ENCODE results near the gene DIP2C.
"Not testable (repeated sequence)": the region's sequence is repeated elsewhere in the genome, so short reads cannot be mapped to it uniquely, and the experiment has no call there.

The DIP2C gene

GRCh38 chr10:412109-412508, 277.4 kb downstream of the DIP2C start:
- DNase-seq (ENCODE audit: low spot score), result no peak

- DNase-seq (ENCODE audit: low spot score), result no peak
Observed at GRCh38 chr10:411603-412002, 277.9 kb downstream of the DIP2C start.

GRCh38 chr10:409408-410040, 279.9 kb downstream of the DIP2C start:
- DNase-seq (ENCODE audit: low spot score), result no peak

GRCh38 chr10:408236-408635, 281.2 kb downstream of the DIP2C start:
- no peak for DNase-seq (ENCODE audit: low spot score)

GRCh38 chr10:406976-407375, 282.5 kb downstream of the DIP2C start:
- no peak for DNase-seq (ENCODE audit: low spot score)

- no peak for DNase-seq (ENCODE audit: low spot score)
Observed at GRCh38 chr10:405648-406047, 283.8 kb downstream of the DIP2C start.

- no peak for DNase-seq (ENCODE audit: low spot score)
Observed at GRCh38 chr10:404991-405390, 284.5 kb downstream of the DIP2C start.

- no peak for DNase-seq (ENCODE audit: low spot score)
Observed at GRCh38 chr10:404346-404745, 285.1 kb downstream of the DIP2C start.

- no peak for DNase-seq (ENCODE audit: low spot score)
Observed at GRCh38 chr10:398954-399353, 290.5 kb downstream of the DIP2C start.

GRCh38 chr10:397321-398068, 292.0 kb downstream of the DIP2C start:
- no peak for DNase-seq (ENCODE audit: low spot score)

GRCh38 chr10:396535-397220, 292.8 kb downstream of the DIP2C start:
- no peak for DNase-seq (ENCODE audit: low spot score)

GRCh38 chr10:396107-396506, 293.4 kb downstream of the DIP2C start:
- DNase-seq (ENCODE audit: low spot score), result no peak

GRCh38 chr10:395665-396064, 293.8 kb downstream of the DIP2C start:
- DNase-seq (ENCODE audit: low spot score), result no peak

- not testable (repeated sequence) for DNase-seq (ENCODE audit: low spot score)
Observed at GRCh38 chr10:394439-395101, 294.9 kb downstream of the DIP2C start.

GRCh38 chr10:393787-394438, 295.6 kb downstream of the DIP2C start:
- DNase-seq (ENCODE audit: low spot score), result no peak

- no peak for DNase-seq (ENCODE audit: low spot score)
Observed at GRCh38 chr10:393106-393745, 296.2 kb downstream of the DIP2C start.

GRCh38 chr10:392705-393037, 296.8 kb downstream of the DIP2C start:
- no peak for DNase-seq (ENCODE audit: low spot score)

GRCh38 chr10:391847-392704, 297.4 kb downstream of the DIP2C start:
- no peak for DNase-seq (ENCODE audit: low spot score)

GRCh38 chr10:391305-391704, 298.2 kb downstream of the DIP2C start:
- no peak for DNase-seq (ENCODE audit: low spot score)

GRCh38 chr10:390449-391100, 298.9 kb downstream of the DIP2C start:
- no peak for DNase-seq (ENCODE audit: low spot score)
